Endothelial cell (in vitro differentiated cells): ENCODE data around the gene GEMIN2. TPM values are rescaled to one million over a fixed set of nuclear protein-coding genes. Genes with fewer than 3 reads are reported as not detected.
"Not testable (repeated sequence)": the region's sequence is repeated elsewhere in the genome, so short reads cannot be mapped to it uniquely, and the experiment has no call there.

Source experiments
- DNase-seq: peaks from one replicate; pipeline ENCODE4 v3.0.0; 2021; ENCODE audit warnings: low spot score
- H3K27ac Mint-ChIP-seq: one replicate; pipeline ENCODE4 v1.8.0; 2021; ENCODE audit warnings: mixed read lengths, inconsistent platforms; ENCODE audit not compliant: unreplicated experiment
- H3K27me3 Mint-ChIP-seq: one replicate; pipeline ENCODE4 v1.8.0; 2021; ENCODE audit warnings: mild to moderate bottlenecking, moderate library complexity, mixed read lengths, inconsistent platforms; ENCODE audit not compliant: unreplicated experiment
- H3K36me3 Mint-ChIP-seq: one replicate; pipeline ENCODE4 v1.8.0; 2021; ENCODE audit warnings: mild to moderate bottlenecking, low read depth, mixed read lengths, inconsistent platforms; ENCODE audit not compliant: unreplicated experiment
- H3K4me1 Mint-ChIP-seq: one replicate; pipeline ENCODE4 v1.8.0; 2021; ENCODE audit warnings: mild to moderate bottlenecking, mixed read lengths, inconsistent platforms; ENCODE audit not compliant: unreplicated experiment
- H3K4me3 Mint-ChIP-seq: one replicate; pipeline ENCODE4 v1.8.0; 2021; ENCODE audit warnings: mild to moderate bottlenecking, mixed read lengths, inconsistent platforms; ENCODE audit not compliant: unreplicated experiment
- H3K9me3 Mint-ChIP-seq: one replicate; pipeline ENCODE4 v1.8.0; 2021; ENCODE audit warnings: mixed read lengths, inconsistent platforms; ENCODE audit not compliant: unreplicated experiment
- CTCF ChIP-seq: fragments of 200-600 bp; sonication (generic); IDR thresholded peaks from one replicate; pipeline ENCODE4 v1.5.0; 2021; ENCODE audit warnings: antibody characterized with exemption; ENCODE audit not compliant: unreplicated experiment
- total RNA-seq: library from RNA; stranded (reverse); fragmentation: NEBNext Ultra II Directional; extraction: Animal tissue kit (Norgen Biotek cat#: 25700); gene quantifications from one replicate; pipeline ENCODE4 v1.2.1, GENCODE V29; 2021; ENCODE audit not compliant: unreplicated experiment

GEMIN2 gene
- total RNA-seq, 1 donor from 2014 or later = 21.4 TPM

- Mint-ChIP-seq H3K4me1 (peaks cover 10% of the 10 kb centered on the region), H3K27ac (no peak overlapping the region), H3K9me3 (no peaks in the 10 kb centered on the region), H3K36me3 (peaks cover 22% of the 10 kb centered on the region), H3K4me3 (no peak overlapping the region), H3K27me3 (no peaks in the 10 kb centered on the region)
- DNase-seq = no peak
- TF ChIP-seq CTCF = no peak
These were observed 19.6 kb upstream of the GEMIN2 start for GRCh38 chr14:39094515-39094914.

DNA sequence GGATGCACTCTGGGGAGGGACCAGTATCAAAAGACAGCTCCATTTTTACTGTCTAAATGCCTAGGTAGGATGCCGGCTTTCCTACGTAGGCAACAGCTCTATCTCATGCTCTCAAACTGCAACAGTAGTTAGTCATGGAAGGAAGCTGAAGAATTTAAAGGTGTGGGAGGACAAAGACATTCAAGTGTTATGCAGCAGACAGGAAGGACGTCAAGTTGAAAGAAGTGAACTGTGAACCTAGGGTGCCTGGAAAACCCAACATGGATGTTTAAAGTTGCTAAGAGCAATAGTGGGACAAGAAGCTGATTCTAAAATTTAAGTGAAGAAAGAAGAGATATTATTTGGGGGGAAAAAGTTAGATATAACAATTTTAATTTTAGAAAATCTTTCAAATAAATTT lies 17.0 kb upstream of the GEMIN2 start:
- H3K4me1 Mint-ChIP-seq = peaks cover 17% of the 10 kb centered on the region
- peaks cover 7% of the 10 kb centered on the region for H3K27me3 Mint-ChIP-seq
- no peak overlapping the region for H3K4me3 Mint-ChIP-seq
- no peaks in the 10 kb centered on the region for H3K9me3 Mint-ChIP-seq
- peaks cover 8% of the 10 kb centered on the region for H3K36me3 Mint-ChIP-seq
- no peak for TF ChIP-seq CTCF
- no peak for DNase-seq
- H3K27ac Mint-ChIP-seq = peak overlapping the region; percentile 90

GRCh38 chr14:39099215-39099614 lies 14.9 kb upstream of the GEMIN2 start:
- H3K9me3 Mint-ChIP-seq, DNase-seq, H3K4me3 Mint-ChIP-seq, H3K27ac Mint-ChIP-seq, H3K36me3 Mint-ChIP-seq: not testable (repeated sequence)
- Mint-ChIP-seq H3K27me3 (peaks cover 11% of the 10 kb centered on the region), H3K4me1 (peaks cover 30% of the 10 kb centered on the region)

- H3K36me3 Mint-ChIP-seq = peaks cover 3% of the 10 kb centered on the region
- H3K4me3 Mint-ChIP-seq = no peak overlapping the region
- no peak overlapping the region for H3K27ac Mint-ChIP-seq
- H3K9me3 Mint-ChIP-seq = no peaks in the 10 kb centered on the region
- TF ChIP-seq CTCF = no peak
- peaks cover 30% of the 10 kb centered on the region for H3K4me1 Mint-ChIP-seq
- H3K27me3 Mint-ChIP-seq = peaks cover 11% of the 10 kb centered on the region
- no peak for DNase-seq
These were observed 14.4 kb upstream of the GEMIN2 start for GRCh38 chr14:39099748-39100147.

- peak overlapping the region; percentile 95 for H3K4me3 Mint-ChIP-seq
These were observed 11.7 kb upstream of the GEMIN2 start for GRCh38 chr14:39102265-39102968.

More at GRCh38 chr14:39102265-39102968, 11.7 kb upstream of the GEMIN2 start:
- Mint-ChIP-seq H3K27ac (peak overlapping the region; percentile 88), H3K36me3 (no peaks in the 10 kb centered on the region), H3K9me3 (no peaks in the 10 kb centered on the region), H3K27me3 (peaks cover 11% of the 10 kb centered on the region), H3K4me1 (peaks cover 25% of the 10 kb centered on the region)
- no peak for TF ChIP-seq CTCF
- no peak for DNase-seq
